ENCODE measurements around the gene ZNF438. TPM values are rescaled to one million over a fixed set of nuclear protein-coding genes. Genes with fewer than 3 reads are reported as not detected.

The ZNF438 gene
- polyA plus RNA-seq, 1 experiment, result 5.0 TPM

DNA sequence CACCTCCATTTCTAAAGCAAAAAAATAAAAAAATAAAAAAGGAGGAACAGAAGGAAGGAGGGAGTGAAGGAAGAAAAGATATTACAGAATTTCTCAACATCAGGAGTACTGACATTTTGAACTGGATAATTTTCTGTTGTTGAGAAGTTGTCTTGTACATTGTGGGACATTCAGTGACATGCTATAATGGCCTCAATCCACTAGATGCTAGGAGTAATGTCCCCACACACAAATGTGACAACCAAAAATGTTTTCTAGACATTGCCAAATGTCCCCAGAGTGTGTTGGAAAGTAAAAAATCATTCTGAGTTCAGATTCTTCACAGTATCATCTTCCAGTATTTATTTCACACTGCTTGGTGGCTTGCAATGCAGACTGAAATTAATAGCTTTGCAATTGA, 6.5 kb downstream of the ZNF438 start:
- no peaks in the 10 kb centered on the region for H3K27me3 ChIP-seq (ENCODE audit: control insufficient read depth, insufficient read depth, low read length)
- ChIA-PET POLR2A (interaction anchor here (0.6 kb wide), 1 partner anchor 108 kb away, joined by 3 read pairs; no protein-coding TSS in a partner anchor), CTCF (no interaction called here)
- no peak for DNase-seq (ENCODE audit: low read depth, low spot score)
- no peaks in the 10 kb centered on the region; the same call in 1 of the 2 replicates for H3K9me3 ChIP-seq (ENCODE audit: control insufficient read depth, insufficient read depth, low read length)
- H3K4me3 ChIP-seq (ENCODE audit: low read depth, low read length), result no peak overlapping the region
- H3K27ac ChIP-seq (ENCODE audit: low read depth, low read length), result no peak overlapping the region
- TF ChIP-seq, protein P1, sequence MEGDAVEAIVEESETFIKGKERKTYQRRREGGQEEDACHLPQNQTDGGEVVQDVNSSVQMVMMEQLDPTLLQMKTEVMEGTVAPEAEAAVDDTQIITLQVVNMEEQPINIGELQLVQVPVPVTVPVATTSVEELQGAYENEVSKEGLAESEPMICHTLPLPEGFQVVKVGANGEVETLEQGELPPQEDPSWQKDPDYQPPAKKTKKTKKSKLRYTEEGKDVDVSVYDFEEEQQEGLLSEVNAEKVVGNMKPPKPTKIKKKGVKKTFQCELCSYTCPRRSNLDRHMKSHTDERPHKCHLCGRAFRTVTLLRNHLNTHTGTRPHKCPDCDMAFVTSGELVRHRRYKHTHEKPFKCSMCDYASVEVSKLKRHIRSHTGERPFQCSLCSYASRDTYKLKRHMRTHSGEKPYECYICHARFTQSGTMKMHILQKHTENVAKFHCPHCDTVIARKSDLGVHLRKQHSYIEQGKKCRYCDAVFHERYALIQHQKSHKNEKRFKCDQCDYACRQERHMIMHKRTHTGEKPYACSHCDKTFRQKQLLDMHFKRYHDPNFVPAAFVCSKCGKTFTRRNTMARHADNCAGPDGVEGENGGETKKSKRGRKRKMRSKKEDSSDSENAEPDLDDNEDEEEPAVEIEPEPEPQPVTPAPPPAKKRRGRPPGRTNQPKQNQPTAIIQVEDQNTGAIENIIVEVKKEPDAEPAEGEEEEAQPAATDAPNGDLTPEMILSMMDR (IDR thresholded peaks at IDR 0.05; ENCODE audit: low read depth, low read length), result no peak

DNA sequence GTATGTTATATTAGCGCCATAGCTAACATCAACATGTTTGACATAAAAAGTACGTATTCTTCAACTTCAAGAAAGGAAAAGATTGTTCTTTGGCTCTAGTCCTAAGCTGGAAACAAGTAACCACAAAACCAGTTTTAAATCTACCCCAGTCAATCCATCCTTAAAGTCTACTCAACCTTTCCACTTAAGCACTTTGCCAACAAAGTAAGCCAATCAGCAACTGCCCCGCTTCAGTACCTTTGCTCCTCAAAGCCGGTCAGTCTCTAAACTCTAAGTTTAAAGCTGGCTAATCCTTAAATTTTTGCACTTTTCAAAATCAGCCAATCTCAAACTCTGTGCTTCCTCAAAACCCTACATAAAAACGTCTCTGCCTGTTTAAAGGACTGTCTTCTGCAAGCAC, 8.1 kb downstream of the ZNF438 start:
- POLR2A ChIA-PET, result no interaction called here
- CTCF ChIA-PET, result no interaction called here
- no peak for DNase-seq (ENCODE audit: low read depth, low spot score)
- Histone ChIP-seq H3K27ac (ENCODE audit: low read depth, low read length) (no peak overlapping the region), H3K27me3 (ENCODE audit: control insufficient read depth, insufficient read depth, low read length) (no peaks in the 10 kb centered on the region), H3K4me3 (ENCODE audit: low read depth, low read length) (no peak overlapping the region), H3K9me3 (ENCODE audit: control insufficient read depth, insufficient read depth, low read length) (no peaks in the 10 kb centered on the region; the same call in 1 of the 2 replicates)
- TF ChIP-seq, protein P1 (IDR thresholded peaks at IDR 0.05; ENCODE audit: low read depth, low read length), result no peak

DNA sequence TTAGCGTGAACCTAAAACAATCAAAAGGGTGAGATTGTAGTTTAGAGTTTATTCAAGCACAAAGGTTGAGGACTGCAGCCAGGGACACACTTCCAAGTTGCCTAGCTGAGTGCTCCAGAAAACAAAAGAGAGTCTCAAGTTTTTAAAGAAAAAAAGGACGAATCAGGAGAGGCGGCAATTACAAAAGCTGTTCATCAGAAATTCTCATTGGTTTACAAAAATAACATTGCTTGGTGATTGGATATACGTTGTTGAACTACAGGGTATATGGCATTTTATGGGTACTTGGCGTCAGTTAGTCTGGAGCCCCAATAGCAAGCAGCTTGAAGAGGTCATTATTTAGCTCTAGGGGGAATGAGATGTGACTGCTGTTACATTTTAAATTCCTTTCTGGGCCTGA, 11.5 kb downstream of the ZNF438 start:
- Histone ChIP-seq H3K27ac (ENCODE audit: low read depth, low read length) (no peak overlapping the region), H3K9me3 (ENCODE audit: control insufficient read depth, insufficient read depth, low read length) (no peaks in the 10 kb centered on the region; the same call in 1 of the 2 replicates), H3K27me3 (ENCODE audit: control insufficient read depth, insufficient read depth, low read length) (no peaks in the 10 kb centered on the region), H3K4me3 (ENCODE audit: low read depth, low read length) (no peak overlapping the region)
- no peak for DNase-seq (ENCODE audit: low read depth, low spot score)
- ChIA-PET POLR2A (no interaction called here), CTCF (interaction anchor here (0.5 kb wide), 1 partner anchor 306 kb away, joined by 8 read pairs; no protein-coding TSS in a partner anchor)
- TF ChIP-seq, protein P1 (IDR thresholded peaks at IDR 0.05; ENCODE audit: low read depth, low read length), result no peak

DNA sequence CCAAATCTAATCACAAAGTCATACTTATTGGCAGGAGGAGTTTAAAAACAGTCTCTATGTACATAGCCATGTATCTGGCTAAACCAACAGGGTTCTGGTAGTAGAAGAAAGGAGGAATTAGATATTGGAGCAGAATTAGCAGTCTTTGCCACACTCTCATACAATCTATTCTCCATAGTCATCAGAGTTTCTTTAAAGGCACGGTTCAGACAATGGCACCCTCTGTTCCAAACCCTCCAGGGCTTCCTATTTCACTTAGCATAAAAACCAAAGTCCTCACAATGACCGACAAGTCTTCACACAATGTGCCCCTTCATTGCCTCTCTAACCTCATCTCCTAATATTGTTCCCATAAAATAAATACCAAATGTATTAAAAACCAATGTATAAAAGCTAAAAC, 12.7 kb downstream of the ZNF438 start:
- TF ChIP-seq, protein P1 (IDR thresholded peaks at IDR 0.05; ENCODE audit: low read depth, low read length), result no peak
- Histone ChIP-seq H3K4me3 (ENCODE audit: low read depth, low read length) (no peak overlapping the region), H3K27ac (ENCODE audit: low read depth, low read length) (no peak overlapping the region), H3K9me3 (ENCODE audit: control insufficient read depth, insufficient read depth, low read length) (no peaks in the 10 kb centered on the region), H3K27me3 (ENCODE audit: control insufficient read depth, insufficient read depth, low read length) (no peaks in the 10 kb centered on the region)
- no peak for DNase-seq (ENCODE audit: low read depth, low spot score)
- ChIA-PET POLR2A (no interaction called here), CTCF (no interaction called here)

DNA sequence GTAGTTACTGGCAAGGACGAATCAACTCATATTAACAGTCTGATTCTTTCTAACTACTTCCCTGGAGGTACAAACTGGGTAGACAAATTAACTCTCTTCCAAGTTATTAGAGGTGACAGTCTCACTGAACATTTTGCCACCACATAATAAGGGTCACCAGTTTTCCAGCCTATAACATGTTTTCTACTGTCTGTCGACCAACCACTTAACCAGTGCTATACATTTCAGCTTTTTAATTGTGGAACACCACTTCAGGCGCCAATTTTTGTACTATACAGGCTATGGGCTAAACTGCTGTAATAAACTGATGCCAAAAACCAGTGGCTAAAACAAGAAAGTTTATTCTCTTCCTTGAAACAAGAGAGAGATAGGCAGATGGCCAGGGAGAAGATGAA, 13.3 kb downstream of the ZNF438 start:
- Histone ChIP-seq H3K4me3 (ENCODE audit: low read depth, low read length) (no peak overlapping the region), H3K27ac (ENCODE audit: low read depth, low read length) (no peak overlapping the region), H3K27me3 (ENCODE audit: control insufficient read depth, insufficient read depth, low read length) (no peaks in the 10 kb centered on the region), H3K9me3 (ENCODE audit: control insufficient read depth, insufficient read depth, low read length) (no peaks in the 10 kb centered on the region)
- POLR2A ChIA-PET, result interaction anchor here (2.0 kb wide), 1 partner anchor 14 kb away, joined by 6 read pairs; the partner anchor contains the start of gene ZNF438
- CTCF ChIA-PET, result no interaction called here
- DNase-seq (ENCODE audit: low read depth, low spot score), result no peak
- TF ChIP-seq, protein P1 (IDR thresholded peaks at IDR 0.05; ENCODE audit: low read depth, low read length), result no peak
